NCI-H510A (cell line): Measurements from ENCODE around the gene MBD4.
A peak's percentile ranks its signal among the peaks of the same experiment; 100 is the strongest.
"Not testable (repeated sequence)": the region's sequence is repeated elsewhere in the genome, so short reads cannot be mapped to it uniquely, and the experiment has no call there.

Source experiments
- DNase-seq: peaks from one replicate; lab custom pipeline; 2025; lab: John Stamatoyannopoulos, UW

The MBD4 gene

GRCh38 chr3:129429602-129430001 lies 10.1 kb downstream of the MBD4 start:
- no peak for DNase-seq

GRCh38 chr3:129429080-129429451 lies 10.7 kb downstream of the MBD4 start:
- DNase-seq = no peak

- peak; percentile 88 for DNase-seq
These were observed 11.2 kb downstream of the MBD4 start, which contains the start of gene EFCAB12 for GRCh38 chr3:129428376-129429079. Gene EFCAB12 (minus strand): TSS chr3:129428636. CDS start chr3:129428488, 148 bp downstream.

- no peak for DNase-seq
These were observed 11.8 kb downstream of the MBD4 start for GRCh38 chr3:129428007-129428375.

- DNase-seq = no peak
These were observed 14.1 kb downstream of the MBD4 start for GRCh38 chr3:129425619-129426018.

- no peak for DNase-seq
These were observed 14.5 kb downstream of the MBD4 start for GRCh38 chr3:129425213-129425612.

- no peak for DNase-seq
These were observed 15.4 kb downstream of the MBD4 start for GRCh38 chr3:129424185-129424841.

- DNase-seq = no peak
These were observed 16.9 kb downstream of the MBD4 start for GRCh38 chr3:129422897-129423296.

- DNase-seq = no peak
These were observed 17.6 kb downstream of the MBD4 start for GRCh38 chr3:129421988-129422745.

- no peak for DNase-seq
These were observed 18.4 kb downstream of the MBD4 start for GRCh38 chr3:129421236-129421883.

GRCh38 chr3:129419476-129419875 lies 20.3 kb downstream of the MBD4 start:
- no peak for DNase-seq

- DNase-seq = no peak
These were observed 21.4 kb downstream of the MBD4 start for GRCh38 chr3:129418041-129418973.

- no peak for DNase-seq
These were observed 22.4 kb downstream of the MBD4 start for GRCh38 chr3:129417326-129417725.

- DNase-seq = no peak
These were observed 23.3 kb downstream of the MBD4 start for GRCh38 chr3:129416415-129416814.

- DNase-seq = no peak
These were observed 23.9 kb downstream of the MBD4 start for GRCh38 chr3:129415830-129416229.

GRCh38 chr3:129415378-129415777 lies 24.4 kb downstream of the MBD4 start:
- DNase-seq = no peak

GRCh38 chr3:129413687-129414506 lies 25.9 kb downstream of the MBD4 start:
- DNase-seq = no peak

- not testable (repeated sequence) for DNase-seq
These were observed 26.5 kb downstream of the MBD4 start for GRCh38 chr3:129413238-129413637.

- no peak for DNase-seq
These were observed 27.1 kb downstream of the MBD4 start for GRCh38 chr3:129412542-129413198.

- no peak for DNase-seq
These were observed 28.8 kb downstream of the MBD4 start for GRCh38 chr3:129410971-129411370.
